Natural killer cell treated with Interleukin-12 subunit alpha and Interleukin-12 subunit beta and Interleukin-15 and Interleukin-18, amount 100 ng/mL, for 72 hours (primary cell): ENCODE results near the gene FGGY. TPM values are rescaled to one million over a fixed set of nuclear protein-coding genes. Genes with fewer than 3 reads are reported as not detected.
A peak's percentile ranks its signal among the peaks of the same experiment; 100 is the strongest.

Experiments
- ATAC-seq, 2 donors: fragments of 150-1000 bp; cut with Tn5 transposase in 1 of 2; sonication (Bioruptor Pico), chemical (Tn5 transposase) in 1 of 2; 2 replicates each; pipeline ENCODE4 v1.10.0; 2021
- DNase-seq: peaks from one replicate; pipeline ENCODE4 v3.0.0; 2022; ENCODE audit warnings: low spot score
- H3K27ac Mint-ChIP-seq, 2 donors: 1 replicate in 1 of 2; 2 replicates in 1 of 2; pipeline ENCODE4 v1.8.0; 2022; ENCODE audit warnings: mixed read lengths in 2 of 2, mild to moderate bottlenecking in 1 of 2, moderate library complexity in 1 of 2
- H3K27me3 Mint-ChIP-seq, 2 donors: 1 replicate in 1 of 2; 2 replicates in 1 of 2; pipeline ENCODE4 v1.8.0; 2022; ENCODE audit warnings: mixed read lengths in 2 of 2
- H3K36me3 Mint-ChIP-seq: one replicate; pipeline ENCODE4 v1.8.0; 2022; ENCODE audit warnings: mixed read lengths
- H3K4me1 Mint-ChIP-seq, 2 donors: 1 replicate in 1 of 2; 2 replicates in 1 of 2; pipeline ENCODE4 v1.8.0; 2022; ENCODE audit warnings: low read depth in 2 of 2, mixed read lengths in 2 of 2, mild to moderate bottlenecking in 1 of 2
- H3K4me3 Mint-ChIP-seq: one replicate; pipeline ENCODE4 v1.8.0; 2022; ENCODE audit warnings: mixed read lengths
- H3K9me3 Mint-ChIP-seq: 2 replicates; pipeline ENCODE4 v1.8.0; 2022; ENCODE audit warnings: mixed read lengths
- total RNA-seq, 2 donors: library from RNA; stranded (reverse); gene quantifications; one replicate each; pipeline ENCODE4 v1.2.3, GENCODE V29; 2022

Gene FGGY
- total RNA-seq, 2 donors from 2014 or later = 10.9 to 11.9 TPM

GRCh38 chr1:59271561-59272260 is 25.2 kb upstream of the FGGY start:
- Mint-ChIP-seq H3K4me1 (peaks cover 15 to 25% of the 10 kb centered on the region in 2 donors), H3K27ac (peak overlapping the region in 1 of 2 donors; percentile 59), H3K9me3 (no peaks in the 10 kb centered on the region), H3K4me3 (no peak overlapping the region), H3K36me3 (peaks cover 8% of the 10 kb centered on the region), H3K27me3 (peaks cover 0 to 14% of the 10 kb centered on the region in 2 donors)
- ATAC-seq (no peak), DNase-seq (no peak)

GRCh38 chr1:59272507-59272906 is 24.4 kb upstream of the FGGY start:
- Mint-ChIP-seq H3K4me1 (peaks cover 15 to 25% of the 10 kb centered on the region in 2 donors), H3K27me3 (peaks cover 0 to 16% of the 10 kb centered on the region in 2 donors), H3K4me3 (no peak overlapping the region), H3K27ac (peak overlapping the region in 1 of 2 donors; percentile 59), H3K36me3 (peaks cover 8% of the 10 kb centered on the region), H3K9me3 (no peaks in the 10 kb centered on the region)
- DNase-seq = peak; percentile 63
- ATAC-seq = peak; percentile 66 to 87

GRCh38 chr1:59276439-59276851 is 20.4 kb upstream of the FGGY start:
- H3K9me3 Mint-ChIP-seq = no peaks in the 10 kb centered on the region
- H3K27ac Mint-ChIP-seq = peak overlapping the region in 1 of 2 donors; percentile 5
- ATAC-seq (no peak), DNase-seq (no peak)
- peaks cover 11 to 13% of the 10 kb centered on the region in 2 donors for H3K4me1 Mint-ChIP-seq
- peaks cover 0 to 13% of the 10 kb centered on the region in 2 donors for H3K27me3 Mint-ChIP-seq
- H3K36me3 Mint-ChIP-seq = no peaks in the 10 kb centered on the region
- H3K4me3 Mint-ChIP-seq = no peak overlapping the region

- Mint-ChIP-seq H3K4me1 (peaks cover 0 to 3% of the 10 kb centered on the region in 2 donors), H3K4me3 (no peak overlapping the region), H3K27me3 (peaks cover 0 to 15% of the 10 kb centered on the region in 2 donors), H3K27ac (no peak overlapping the region), H3K36me3 (no peaks in the 10 kb centered on the region), H3K9me3 (no peaks in the 10 kb centered on the region)
- ATAC-seq (no peak), DNase-seq (no peak)
These were observed 18.0 kb upstream of the FGGY start for GRCh38 chr1:59278780-59279354.

GRCh38 chr1:59279645-59280044 is 17.2 kb upstream of the FGGY start:
- DNase-seq (no peak), ATAC-seq (no peak)
- H3K4me3 Mint-ChIP-seq = no peak overlapping the region
- peaks cover 0 to 3% of the 10 kb centered on the region in 2 donors for H3K4me1 Mint-ChIP-seq
- H3K36me3 Mint-ChIP-seq = no peaks in the 10 kb centered on the region
- peaks cover 0 to 17% of the 10 kb centered on the region in 2 donors for H3K27me3 Mint-ChIP-seq
- no peak overlapping the region for H3K27ac Mint-ChIP-seq
- no peaks in the 10 kb centered on the region for H3K9me3 Mint-ChIP-seq

- H3K4me3 Mint-ChIP-seq = no peak overlapping the region
- H3K36me3 Mint-ChIP-seq = no peaks in the 10 kb centered on the region
- H3K27ac Mint-ChIP-seq = no peak overlapping the region
- DNase-seq (no peak), ATAC-seq (no peak)
- H3K4me1 Mint-ChIP-seq = no peaks in the 10 kb centered on the region
- peaks cover 0 to 4% of the 10 kb centered on the region in 2 donors for H3K27me3 Mint-ChIP-seq
- H3K9me3 Mint-ChIP-seq = no peaks in the 10 kb centered on the region
These were observed 13.9 kb upstream of the FGGY start for GRCh38 chr1:59282951-59283350.

- ATAC-seq = no peak
- H3K27me3 Mint-ChIP-seq = peaks cover 0 to 4% of the 10 kb centered on the region in 2 donors
- H3K9me3 Mint-ChIP-seq = no peaks in the 10 kb centered on the region
- no peak overlapping the region for H3K4me3 Mint-ChIP-seq
- DNase-seq = no peak
- H3K4me1 Mint-ChIP-seq = peaks cover 10 to 13% of the 10 kb centered on the region in 2 donors
- H3K27ac Mint-ChIP-seq = no peak overlapping the region
- no peaks in the 10 kb centered on the region for H3K36me3 Mint-ChIP-seq
These were observed 11.2 kb upstream of the FGGY start for GRCh38 chr1:59285691-59286090.

- ATAC-seq (no peak), DNase-seq (no peak)
- Mint-ChIP-seq H3K36me3 (peaks cover 4% of the 10 kb centered on the region), H3K27me3 (peaks cover 0 to 4% of the 10 kb centered on the region in 2 donors), H3K27ac (no peak overlapping the region), H3K4me3 (no peak overlapping the region), H3K4me1 (peaks cover 32 to 37% of the 10 kb centered on the region in 2 donors), H3K9me3 (peaks cover 4% of the 10 kb centered on the region)
These were observed 8.8 kb upstream of the FGGY start for GRCh38 chr1:59288046-59288445.

- ATAC-seq (no peak), DNase-seq (no peak)
- Mint-ChIP-seq H3K27ac (no peak overlapping the region), H3K27me3 (no peaks in the 10 kb centered on the region), H3K4me1 (peaks cover 41 to 47% of the 10 kb centered on the region in 2 donors), H3K4me3 (no peak overlapping the region), H3K9me3 (peaks cover 4% of the 10 kb centered on the region), H3K36me3 (peaks cover 4% of the 10 kb centered on the region)
These were observed 7.3 kb upstream of the FGGY start for GRCh38 chr1:59289570-59289969.

GRCh38 chr1:59290193-59290949 is 6.5 kb upstream of the FGGY start:
- H3K36me3 Mint-ChIP-seq = peaks cover 4% of the 10 kb centered on the region
- peak in 1 of 2 donors; percentile 58 for ATAC-seq
- peaks cover 41 to 54% of the 10 kb centered on the region in 2 donors for H3K4me1 Mint-ChIP-seq
- peak overlapping the region; percentile 90 to 97 for H3K27ac Mint-ChIP-seq
- DNase-seq = no peak
- H3K9me3 Mint-ChIP-seq = peaks cover 4% of the 10 kb centered on the region
- no peaks in the 10 kb centered on the region for H3K27me3 Mint-ChIP-seq
- peak overlapping the region; percentile 27 for H3K4me3 Mint-ChIP-seq

GRCh38 chr1:59291561-59291960 is 5.3 kb upstream of the FGGY start:
- H3K27ac Mint-ChIP-seq = peak overlapping the region; percentile 90 to 97
- peaks cover 4% of the 10 kb centered on the region for H3K36me3 Mint-ChIP-seq
- peak overlapping the region; percentile 74 for H3K4me3 Mint-ChIP-seq
- H3K9me3 Mint-ChIP-seq = peaks cover 4% of the 10 kb centered on the region
- no peak for DNase-seq
- no peaks in the 10 kb centered on the region for H3K27me3 Mint-ChIP-seq
- no peak for ATAC-seq
- H3K4me1 Mint-ChIP-seq = peaks cover 44 to 61% of the 10 kb centered on the region in 2 donors

GRCh38 chr1:59292562-59292961 is 4.3 kb upstream of the FGGY start:
- H3K4me1 Mint-ChIP-seq = peaks cover 49 to 68% of the 10 kb centered on the region in 2 donors
- peak overlapping the region; percentile 90 to 97 for H3K27ac Mint-ChIP-seq
- H3K4me3 Mint-ChIP-seq = peak overlapping the region; percentile 74
- no peaks in the 10 kb centered on the region for H3K27me3 Mint-ChIP-seq
- peaks cover 4% of the 10 kb centered on the region for H3K9me3 Mint-ChIP-seq
- ATAC-seq (peak; percentile 52 to 59), DNase-seq (peak; percentile 81)
- H3K36me3 Mint-ChIP-seq = peaks cover 4% of the 10 kb centered on the region

- Mint-ChIP-seq H3K27ac (peak overlapping the region; percentile 90 to 97), H3K4me3 (peak overlapping the region; percentile 74), H3K27me3 (no peaks in the 10 kb centered on the region), H3K9me3 (peaks cover 4% of the 10 kb centered on the region), H3K36me3 (peaks cover 4% of the 10 kb centered on the region), H3K4me1 (peaks cover 53 to 73% of the 10 kb centered on the region in 2 donors)
- no peak for DNase-seq
- ATAC-seq = no peak
These were observed 3.7 kb upstream of the FGGY start for GRCh38 chr1:59293206-59293605.

- no peak for ATAC-seq
- H3K4me1 Mint-ChIP-seq = peaks cover 58 to 79% of the 10 kb centered on the region in 2 donors
- peak overlapping the region; percentile 74 for H3K4me3 Mint-ChIP-seq
- H3K36me3 Mint-ChIP-seq = peaks cover 4% of the 10 kb centered on the region
- no peaks in the 10 kb centered on the region for H3K27me3 Mint-ChIP-seq
- no peak for DNase-seq
- H3K27ac Mint-ChIP-seq = peak overlapping the region; percentile 90 to 97
- peaks cover 4% of the 10 kb centered on the region for H3K9me3 Mint-ChIP-seq
These were observed 3.0 kb upstream of the FGGY start for GRCh38 chr1:59293849-59294248.
